Skin epidermis (tissue), 12 donors: ENCODE measurements around the gene PCDH15.

Source experiments
- H3K27ac ChIP-seq, 21 experiments: fragments of 200-600 bp; sonication (generic) in 11 of 21; one replicate each; pipeline ENCODE4 v1.5.0; 2020; ENCODE audit warnings: mild to moderate bottlenecking in 3 of 21, inconsistent platforms in 2 of 21, moderate library complexity in 2 of 21
- H3K4me3 ChIP-seq, 7 experiments: fragments of 200-600 bp; sonication (generic) in 2 of 7; one replicate each; pipeline ENCODE4 v1.5.0; 2020; ENCODE audit warnings: inconsistent platforms in 2 of 7, mild to moderate bottlenecking in 2 of 7, moderate library complexity in 1 of 7

Gene PCDH15

DNA sequence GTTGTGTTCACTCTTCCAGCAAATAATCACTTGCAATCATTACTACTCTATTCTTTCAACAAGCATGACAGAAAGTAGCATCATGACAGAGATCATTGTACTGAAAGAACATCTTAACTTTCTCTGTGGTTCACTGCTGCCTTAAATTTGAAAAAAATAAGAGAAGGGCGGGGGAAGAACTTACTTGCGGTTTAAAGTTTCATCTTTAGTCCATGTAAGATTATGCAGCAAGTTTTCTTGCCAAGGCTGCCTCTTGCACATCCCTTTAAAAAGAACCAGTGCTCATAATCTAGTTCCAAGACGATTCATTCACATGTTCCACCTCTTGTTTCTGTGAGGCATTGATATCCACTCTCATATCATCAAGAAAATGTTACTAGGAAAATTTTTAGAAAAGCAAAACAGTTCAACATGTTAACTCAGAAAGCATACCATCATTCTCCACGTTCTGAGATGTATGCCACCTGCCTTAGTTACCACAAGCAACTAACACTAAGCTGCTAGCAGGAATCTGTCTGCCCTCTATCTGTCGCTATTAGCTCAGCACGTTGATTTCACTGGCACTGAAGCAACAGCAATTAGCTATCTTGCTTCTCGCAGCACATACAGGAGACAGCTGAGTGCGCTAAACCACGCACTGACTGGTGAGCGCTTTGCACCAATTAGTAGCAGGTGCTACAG lies at the start of gene PCDH15:
PCDH15 (minus strand) TSS at position 491 of the 681 bp plus-strand sequence. CDS start 136,969 bp downstream, outside the sequence.
- H3K4me3 ChIP-seq: no peak within 1 kb of the TSS
- H3K27ac ChIP-seq: no peak within 1 kb of the TSS

DNA sequence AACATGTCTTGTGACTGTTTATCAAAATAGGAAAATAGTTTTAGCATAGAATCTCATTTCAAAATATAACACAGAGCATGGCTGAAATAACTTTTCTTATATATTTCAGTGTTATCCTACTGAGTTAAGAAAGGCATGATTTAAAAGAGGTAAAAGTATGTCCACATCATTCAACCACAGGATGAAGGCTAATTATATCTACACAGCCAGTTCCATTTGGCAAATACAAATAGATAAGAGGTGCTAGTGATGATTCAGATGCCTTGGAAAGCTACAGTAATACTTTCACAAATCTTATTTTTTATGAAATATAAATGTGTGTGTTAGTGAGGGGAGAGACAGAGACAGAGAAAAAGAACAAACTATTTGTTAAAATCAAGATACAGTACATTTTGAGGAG lies 42.9 kb upstream of the PCDH15 start:
- no peak overlapping the region for H3K4me3 ChIP-seq
- no peak overlapping the region for H3K27ac ChIP-seq

DNA sequence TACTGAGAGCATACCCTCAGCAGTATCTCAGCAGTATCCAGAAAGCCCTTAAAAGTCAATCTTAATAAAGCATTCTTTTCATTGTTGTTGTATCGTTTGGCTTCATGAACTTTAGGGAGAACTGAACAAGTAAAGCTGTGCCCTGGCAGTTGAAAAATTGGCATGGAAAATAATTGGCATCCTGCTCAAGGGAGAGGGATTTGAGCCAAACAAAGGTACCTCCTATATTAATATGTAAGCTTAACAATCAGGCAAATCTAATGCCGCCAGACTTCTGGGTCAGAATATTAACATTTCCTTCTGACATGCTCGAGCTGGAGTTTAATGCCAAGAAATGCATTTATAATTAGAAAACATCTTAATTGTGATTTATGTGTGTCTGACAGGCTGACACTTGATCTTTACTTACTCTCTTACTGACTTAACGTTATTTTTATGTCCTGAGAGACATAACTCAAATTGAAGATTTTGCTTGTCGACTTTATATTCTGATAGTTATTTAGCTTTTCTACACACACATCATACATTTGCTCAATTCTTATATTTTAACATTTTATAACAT lies 42.1 kb upstream of the PCDH15 start:
- no peak overlapping the region for H3K27ac ChIP-seq
- H3K4me3 ChIP-seq: no peak overlapping the region

DNA sequence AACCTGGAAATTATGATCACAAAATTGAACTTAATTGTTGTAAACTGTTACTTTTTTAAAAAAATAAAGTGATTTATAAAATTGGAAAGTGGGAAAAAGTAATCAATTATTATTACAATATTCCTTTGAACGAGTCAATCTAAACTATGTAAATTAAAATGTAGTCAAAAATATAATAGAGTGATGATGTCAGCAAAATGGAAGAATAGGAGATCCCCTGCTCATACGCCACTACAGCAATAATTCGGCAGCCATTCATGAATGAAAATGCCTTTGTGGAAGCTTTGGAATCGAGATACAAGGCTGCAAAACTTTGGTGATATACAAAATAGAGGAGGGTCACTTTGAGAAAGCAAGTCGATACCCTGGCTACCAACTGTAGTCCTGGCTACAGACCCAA lies 36.4 kb upstream of the PCDH15 start:
- Histone ChIP-seq H3K27ac (no peak overlapping the region), H3K4me3 (no peak overlapping the region)

DNA sequence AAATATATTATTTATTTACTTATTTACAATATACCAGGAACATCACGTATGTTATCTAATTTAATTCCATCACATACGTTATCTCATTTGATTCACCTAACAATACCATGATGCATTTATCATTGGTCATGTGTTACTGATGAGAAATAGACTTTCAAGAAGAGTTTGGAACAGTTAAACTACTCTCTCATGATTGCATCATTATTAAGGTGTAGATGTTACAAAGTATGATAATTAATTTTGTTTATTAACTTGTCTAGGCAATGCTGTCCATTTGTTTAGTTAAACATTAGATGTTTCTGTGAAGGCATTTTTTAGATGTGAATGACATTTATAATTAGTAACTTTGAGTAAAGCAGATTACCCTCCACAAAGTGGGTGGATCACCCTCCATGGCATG lies 32.0 kb upstream of the PCDH15 start:
- Histone ChIP-seq H3K4me3 (no peak overlapping the region), H3K27ac (no peak overlapping the region)

DNA sequence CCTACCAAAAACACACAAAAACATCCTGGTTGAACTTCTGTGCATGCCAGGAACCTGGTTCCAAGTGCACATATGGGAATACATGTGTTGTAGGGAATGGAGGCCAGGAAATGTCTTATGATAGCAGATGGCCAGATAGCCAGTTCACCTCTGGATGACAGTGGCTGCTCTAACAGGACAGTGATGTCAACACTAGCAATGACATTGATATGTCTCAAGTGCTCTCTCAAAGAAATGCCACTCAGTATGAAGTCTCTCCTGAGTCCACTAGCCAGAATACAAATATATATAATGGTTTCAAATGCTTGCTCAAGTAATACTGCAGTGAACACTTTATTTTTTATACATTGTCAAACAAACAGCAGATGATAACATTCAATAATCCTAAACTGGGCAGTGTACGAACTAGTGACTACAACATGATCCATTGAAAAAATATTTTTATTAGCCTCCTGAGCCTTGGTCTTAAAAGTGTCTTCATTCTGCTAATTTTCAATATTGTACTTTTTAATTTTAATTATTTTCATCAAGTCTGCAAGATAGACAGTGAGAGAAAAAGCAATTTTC lies 26.0 kb upstream of the PCDH15 start:
- no peak overlapping the region for H3K4me3 ChIP-seq
- H3K27ac ChIP-seq: no peak overlapping the region

DNA sequence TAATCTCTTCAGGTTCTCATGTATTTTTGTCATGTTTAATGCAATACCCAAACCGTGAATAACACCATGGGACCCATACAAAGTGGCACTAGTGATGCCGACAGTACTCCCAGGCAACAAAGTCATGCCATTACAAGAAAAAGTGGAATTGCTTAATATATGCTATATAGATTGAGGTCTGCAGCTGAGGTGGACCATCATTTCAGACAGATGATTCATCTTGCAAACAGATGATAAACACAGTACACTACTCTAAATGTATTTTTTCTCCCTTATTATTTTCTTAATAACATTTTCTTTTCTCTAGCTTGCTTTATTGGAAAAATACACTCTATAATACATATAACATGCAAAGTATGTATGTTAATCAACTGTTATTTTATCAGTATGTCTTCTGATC lies 14.6 kb upstream of the PCDH15 start:
- no peak overlapping the region for H3K4me3 ChIP-seq
- no peak overlapping the region for H3K27ac ChIP-seq

DNA sequence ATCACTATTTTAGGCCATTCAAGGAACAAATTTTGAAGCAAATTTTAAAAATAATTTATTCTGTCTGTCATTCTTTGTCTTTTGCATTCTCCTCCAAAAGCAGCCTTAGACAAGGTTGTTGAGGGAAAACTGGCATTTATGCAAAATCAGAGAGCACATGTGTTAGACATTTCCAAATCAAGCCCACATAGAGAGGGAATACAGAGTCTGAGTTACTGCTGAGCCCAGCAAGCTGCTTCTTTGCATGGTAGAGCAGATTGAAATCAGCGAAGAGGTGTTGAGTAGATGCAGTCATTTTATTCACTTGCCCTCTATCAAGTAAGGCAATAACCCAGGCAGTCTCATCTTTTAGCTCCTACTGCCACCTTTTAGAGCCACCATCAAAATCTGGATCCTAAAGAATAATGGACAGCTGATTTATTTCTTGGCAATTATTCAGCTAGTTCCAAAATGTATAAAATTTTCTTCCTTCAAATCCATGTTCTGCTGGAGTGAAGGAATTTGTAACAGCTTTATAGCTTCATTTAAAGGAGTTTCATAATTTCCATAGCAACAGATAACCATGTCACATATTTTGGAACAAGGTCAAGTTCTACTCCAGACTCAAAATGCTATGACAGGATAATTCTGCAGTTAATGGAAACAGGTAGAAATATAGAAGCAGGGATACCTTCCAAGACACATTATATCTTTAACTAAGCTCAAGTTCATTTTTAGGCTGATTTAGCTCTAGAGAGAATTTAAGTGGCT lies 7.3 kb upstream of the PCDH15 start:
- no peak overlapping the region for H3K4me3 ChIP-seq
- H3K27ac ChIP-seq: no peak overlapping the region

DNA sequence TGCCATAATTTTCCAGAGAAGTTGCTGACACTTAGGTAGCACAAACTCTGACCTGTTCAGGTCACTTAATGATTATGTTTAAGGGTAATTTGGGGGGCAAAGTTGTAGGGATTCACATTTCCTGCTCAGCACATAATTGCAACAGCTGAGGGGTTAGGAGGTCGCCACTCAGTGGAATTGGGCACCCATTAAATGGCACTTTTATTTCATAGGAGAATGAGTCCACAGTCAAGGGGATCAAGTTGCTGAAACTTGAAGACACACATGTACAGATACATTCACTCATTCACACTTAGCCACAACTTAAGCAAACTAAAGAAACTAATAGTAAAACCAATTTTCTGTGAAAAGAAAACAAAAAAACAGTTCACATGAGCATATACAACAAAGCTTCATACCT lies 1.5 kb downstream of the PCDH15 start:
- no peak overlapping the region for H3K4me3 ChIP-seq
- no peak overlapping the region for H3K27ac ChIP-seq

DNA sequence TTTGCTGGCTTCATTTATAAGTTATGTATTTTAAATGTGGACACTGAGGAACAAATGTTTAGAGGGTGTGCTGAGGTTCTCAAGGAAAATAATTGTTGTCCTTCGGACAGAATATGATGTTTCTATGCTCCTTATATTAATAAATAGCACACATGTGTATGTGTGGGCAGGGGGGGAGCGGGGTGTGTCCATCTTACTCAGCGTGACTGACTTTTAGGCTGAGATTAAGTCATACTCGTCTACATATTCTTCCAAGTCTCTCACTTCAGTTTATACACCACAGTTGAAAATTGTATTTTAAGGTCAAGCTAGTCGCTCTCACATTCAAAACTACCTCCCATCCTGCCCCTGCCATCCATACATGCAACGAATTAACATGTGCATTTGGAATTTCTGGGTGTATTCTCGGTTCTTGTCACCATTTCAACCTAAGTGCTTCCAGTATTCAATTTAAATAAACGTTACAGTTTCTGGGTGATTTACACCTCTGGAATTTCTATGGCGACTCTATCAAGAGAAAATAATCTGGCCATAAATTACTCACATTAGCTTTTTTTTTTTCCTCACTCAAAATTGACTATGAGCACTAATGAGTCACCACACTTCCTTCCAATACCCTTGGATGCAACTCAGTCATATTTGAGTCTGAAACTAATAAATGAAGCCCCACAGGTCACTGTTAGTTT lies 3.3 kb downstream of the PCDH15 start:
- no peak overlapping the region for H3K4me3 ChIP-seq
- H3K27ac ChIP-seq: no peak overlapping the region

DNA sequence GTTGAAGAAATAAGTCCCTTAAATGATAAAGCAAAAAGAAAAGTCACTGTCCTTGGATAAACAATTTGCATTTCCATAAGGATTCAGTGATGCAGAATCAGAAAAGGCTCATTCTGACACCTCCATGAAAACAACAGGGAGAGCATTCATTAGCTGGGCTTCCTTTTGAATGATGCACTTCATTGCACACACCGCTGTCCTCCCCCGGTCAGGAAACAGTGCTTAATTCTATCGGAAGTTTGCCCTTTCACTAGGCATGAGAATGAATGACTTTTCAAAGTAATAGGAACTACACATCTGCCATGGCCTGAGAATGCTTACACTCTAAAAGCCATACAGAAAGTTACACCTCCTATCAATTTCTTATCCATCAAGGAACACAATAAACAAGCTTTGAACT lies 4.2 kb downstream of the PCDH15 start:
- Histone ChIP-seq H3K4me3 (no peak overlapping the region), H3K27ac (no peak overlapping the region)

DNA sequence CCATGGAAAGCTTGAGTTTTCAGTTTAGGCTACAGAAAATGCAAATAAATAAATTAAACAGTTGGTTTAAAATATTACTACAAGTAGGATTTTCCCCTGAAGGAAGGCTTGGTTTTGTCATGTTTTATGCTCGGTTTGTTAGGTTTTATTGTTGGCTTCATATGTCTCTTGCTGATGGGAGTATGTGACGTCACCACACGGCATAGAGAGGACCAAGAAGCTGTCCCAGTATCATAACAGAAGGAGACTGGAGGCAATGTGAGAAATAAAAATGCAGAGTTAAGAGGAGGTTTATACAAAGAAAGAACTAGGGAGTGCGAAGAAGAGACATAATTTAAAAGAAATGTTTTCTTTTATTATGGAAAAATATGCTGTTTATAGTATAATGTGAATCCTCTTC lies 24.4 kb downstream of the PCDH15 start:
- no peak overlapping the region for H3K4me3 ChIP-seq
- H3K27ac ChIP-seq: no peak overlapping the region

DNA sequence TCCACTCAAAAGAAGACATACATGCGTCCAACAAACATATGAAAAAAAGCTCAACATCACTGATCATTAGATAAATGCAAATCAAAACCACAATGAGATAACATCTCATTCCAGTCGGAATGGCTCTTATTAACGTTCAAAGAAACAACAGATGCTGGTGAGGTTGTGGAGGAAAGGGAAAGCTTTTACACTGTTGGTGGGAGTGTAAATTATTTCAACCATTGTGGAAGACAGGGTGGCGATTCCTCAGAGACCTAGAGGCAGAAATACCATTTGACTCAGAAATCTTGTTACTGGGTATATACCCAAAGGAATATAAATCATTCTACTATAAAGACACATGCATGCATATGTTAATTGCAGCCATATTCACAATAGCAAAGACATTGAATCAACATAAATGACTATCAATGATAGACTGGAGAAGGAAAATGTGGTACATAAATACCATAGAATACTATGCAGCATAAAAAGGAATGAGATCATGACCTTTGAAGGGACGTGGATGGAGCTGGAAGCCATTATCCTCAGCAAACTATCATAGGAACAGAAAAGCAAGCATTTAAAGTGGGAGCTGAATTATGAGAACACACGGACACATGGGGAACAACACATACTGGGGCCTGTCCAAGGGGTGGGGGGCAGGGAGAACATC lies 28.4 kb downstream of the PCDH15 start:
- no peak overlapping the region for H3K27ac ChIP-seq
- H3K4me3 ChIP-seq: no peak overlapping the region

DNA sequence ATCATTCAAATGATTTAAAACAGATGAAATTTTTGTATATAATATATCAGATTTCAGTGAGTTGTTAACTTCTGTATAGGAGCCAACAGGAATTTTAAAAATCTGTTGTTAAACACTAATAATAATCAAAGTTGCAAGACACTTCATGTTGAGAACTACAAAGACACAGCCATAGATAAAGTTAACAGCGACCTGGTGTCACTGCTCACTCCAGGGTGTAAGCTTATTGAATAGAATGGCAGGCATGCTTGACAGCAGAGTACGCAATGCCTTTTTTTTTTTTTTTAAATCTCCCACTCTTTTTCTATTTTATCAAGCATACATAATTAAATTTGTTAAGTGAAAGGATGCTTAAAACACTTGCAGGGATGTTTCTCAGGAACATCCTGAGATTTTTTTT lies 32.0 kb downstream of the PCDH15 start:
- H3K4me3 ChIP-seq: no peak overlapping the region
- no peak overlapping the region for H3K27ac ChIP-seq

DNA sequence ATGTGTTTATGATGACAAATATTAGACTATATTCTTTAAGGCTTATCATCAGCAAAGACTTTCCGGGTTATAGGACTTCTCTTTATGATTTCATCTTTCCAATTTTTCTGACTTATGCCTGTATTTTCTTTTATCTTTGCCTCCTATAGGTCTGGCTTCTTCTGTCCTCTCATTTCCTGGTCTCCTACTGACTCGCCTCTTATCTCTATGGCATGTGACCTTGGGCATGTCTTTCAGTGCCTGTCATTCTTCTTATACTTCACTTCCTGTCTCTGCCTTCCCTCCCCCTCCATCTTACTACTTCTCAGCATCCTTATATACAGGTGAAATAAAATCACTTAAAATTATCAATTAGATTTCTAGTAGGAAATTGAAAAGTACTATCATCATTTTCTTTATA lies 42.2 kb downstream of the PCDH15 start:
- no peak overlapping the region for H3K4me3 ChIP-seq

DNA sequence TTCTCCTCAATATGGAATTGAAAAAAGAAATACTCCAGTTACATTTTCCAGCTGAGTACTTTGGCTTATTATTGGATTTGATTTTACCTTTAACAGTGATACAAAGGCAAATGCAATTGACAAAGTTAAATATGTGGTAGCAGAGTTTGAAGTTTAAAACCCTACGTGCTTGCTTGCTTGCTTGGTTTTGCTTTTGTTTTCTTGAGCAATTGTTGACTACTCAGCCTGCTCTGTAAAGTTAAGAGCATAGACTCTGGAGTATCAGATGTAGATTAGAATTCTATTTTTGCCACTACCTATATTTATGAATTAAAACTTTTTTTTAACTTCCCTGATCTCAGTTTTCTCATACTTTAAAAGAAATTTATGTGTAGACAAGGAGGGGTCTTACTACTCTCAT lies 51.4 kb downstream of the PCDH15 start:
- H3K27ac ChIP-seq: no peak overlapping the region
- H3K4me3 ChIP-seq: no peak overlapping the region

More for the DNA sequence above, 42.2 kb downstream of the PCDH15 start:
- H3K27ac ChIP-seq: no peak overlapping the region

DNA sequence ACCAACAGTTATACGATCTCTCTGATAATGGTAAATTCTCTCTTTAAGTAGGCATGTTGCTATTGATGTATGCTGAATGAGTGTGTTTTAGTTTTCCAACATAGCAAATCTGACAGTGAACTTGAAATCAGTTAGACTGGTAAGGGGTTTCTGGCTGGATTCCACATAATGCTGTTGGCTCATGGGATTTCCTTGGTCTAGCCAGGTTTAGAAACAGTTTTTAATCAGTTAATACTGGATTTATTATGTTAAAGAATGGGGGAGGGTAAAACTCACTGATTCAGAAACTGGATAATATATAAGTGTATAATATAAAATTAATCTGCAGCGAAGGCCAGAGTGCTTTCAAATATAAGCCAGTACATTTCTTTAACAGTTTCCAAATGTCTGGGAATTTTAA lies 55.6 kb downstream of the PCDH15 start:
- Histone ChIP-seq H3K27ac (no peak overlapping the region), H3K4me3 (no peak overlapping the region)

DNA sequence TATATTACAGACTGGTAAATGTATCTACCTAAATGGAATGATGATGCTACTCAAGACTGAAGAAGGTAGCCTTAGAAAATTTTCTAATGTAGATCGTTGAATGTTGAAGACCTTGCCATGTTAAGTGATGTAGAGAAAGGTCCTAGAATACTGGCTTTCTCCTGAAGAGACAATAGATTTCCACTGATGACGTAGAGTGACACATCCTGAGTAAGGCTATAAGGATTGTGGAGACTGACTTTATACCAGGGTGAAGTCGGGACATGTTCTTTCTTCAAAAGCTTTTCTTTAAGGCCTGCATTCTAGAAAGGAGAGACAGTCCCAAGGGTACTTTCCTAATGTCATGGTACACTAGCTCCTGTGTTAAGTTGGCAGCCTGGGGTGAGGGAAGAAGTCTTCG lies 58.6 kb downstream of the PCDH15 start:
- no peak overlapping the region for H3K27ac ChIP-seq
- no peak overlapping the region for H3K4me3 ChIP-seq

DNA sequence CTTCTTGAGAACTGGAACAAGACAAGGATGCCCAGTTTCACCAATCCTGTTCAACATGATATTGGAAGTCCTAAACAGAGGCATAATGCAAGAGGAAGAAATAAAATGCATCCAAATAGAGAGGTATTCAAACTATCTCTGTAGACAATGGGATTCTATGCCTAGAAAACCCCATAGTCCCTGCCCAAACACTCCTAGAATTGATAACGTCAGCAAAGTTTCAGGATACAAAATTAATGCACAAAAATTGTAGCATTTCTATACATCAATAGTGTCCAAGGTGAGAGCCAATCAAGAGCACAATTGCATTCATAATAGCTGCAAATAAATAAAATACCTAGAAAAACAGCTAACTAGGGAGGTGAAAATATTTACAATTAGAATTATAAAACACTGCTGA lies 72.5 kb downstream of the PCDH15 start:
- Histone ChIP-seq H3K27ac (no peak overlapping the region), H3K4me3 (no peak overlapping the region)

DNA sequence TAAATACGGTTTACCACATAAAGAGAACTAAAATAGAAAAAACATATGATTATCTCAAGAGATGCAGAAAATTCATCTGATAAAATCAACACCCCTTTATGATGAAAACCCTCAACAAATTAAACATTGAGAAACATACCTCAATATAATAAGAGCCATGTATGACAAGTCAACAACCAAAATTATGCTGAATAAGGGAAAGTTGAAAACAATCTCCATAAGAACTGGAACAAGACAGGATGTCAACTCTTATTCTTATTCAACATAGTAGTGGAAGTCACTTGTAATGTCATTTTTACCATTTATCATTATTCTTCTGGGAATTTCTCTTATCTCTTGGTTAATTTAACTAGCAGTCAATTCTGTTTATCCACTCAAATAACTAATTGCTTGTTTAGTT lies 79.0 kb downstream of the PCDH15 start:
- no peak overlapping the region for H3K27ac ChIP-seq
- no peak overlapping the region for H3K4me3 ChIP-seq
